ENCODE measurements around the gene DNAH5. TPM values are rescaled to one million over a fixed set of nuclear protein-coding genes. Genes with fewer than 3 reads are reported as not detected.

The DNAH5 gene
- total RNA-seq, result not detected in 2 replicates

- intact Hi-C loops (cut with micrococcal nuclease), result no loop called here
These were observed at the start of gene DNAH5 for GRCh38 chr5:13944560-13945199. Gene DNAH5 (minus strand): TSS chr5:13944688. CDS start chr5:13944438, 250 bp downstream.

GRCh38 chr5:13993926-13994325, 49.4 kb upstream of the DNAH5 start:
- H3K36me3 Mint-ChIP-seq (ENCODE audit: low read depth), result no peaks in the 10 kb centered on the region
- H3K4me3 Mint-ChIP-seq, result no peak overlapping the region
- intact Hi-C loops (cut with micrococcal nuclease), result no loop called here
- H3K4me1 Mint-ChIP-seq, result no peaks in the 10 kb centered on the region
- no peak for DNase-seq
- ChIA-PET CTCF (interaction anchor here (0.9 kb wide), 1 partner anchor 655 kb away, joined by 3 read pairs; no protein-coding TSS in a partner anchor), POLR2A (no interaction called here)
- H3K27me3 Mint-ChIP-seq, result peaks cover 15% of the 10 kb centered on the region
- ATAC-seq (ENCODE audit: low read depth), result no peak
- H3K27ac Mint-ChIP-seq, result no peak overlapping the region
- no peak for TF ChIP-seq CTCF (IDR thresholded peaks at IDR 0.05)
- H3K9me3 Mint-ChIP-seq, result peaks cover 4% of the 10 kb centered on the region

More at GRCh38 chr5:13944560-13945199, at the start of gene DNAH5:
- H3K27ac Mint-ChIP-seq, result no peak within 1 kb of the TSS
- ChIA-PET CTCF (no interaction called here), POLR2A (no interaction called here)
- H3K9me3 Mint-ChIP-seq, result no peaks in the 10 kb centered on the region
- no peak for TF ChIP-seq CTCF (IDR thresholded peaks at IDR 0.05)
- H3K27me3 Mint-ChIP-seq, result peaks cover 3% of the 10 kb centered on the region
- DNase-seq (no peak), ATAC-seq (ENCODE audit: low read depth) (no peak)
- no peaks in the 10 kb centered on the region for H3K4me1 Mint-ChIP-seq
- H3K36me3 Mint-ChIP-seq (ENCODE audit: low read depth), result no peaks in the 10 kb centered on the region
- H3K4me3 Mint-ChIP-seq, result no peak within 1 kb of the TSS

- ChIA-PET POLR2A (no interaction called here), CTCF (interaction anchor here (0.9 kb wide), 1 partner anchor 656 kb away, joined by 3 read pairs; no protein-coding TSS in a partner anchor)
- no peaks in the 10 kb centered on the region for H3K36me3 Mint-ChIP-seq (ENCODE audit: low read depth)
- no peak for DNase-seq
- ATAC-seq (ENCODE audit: low read depth), result no peak
- peaks cover 15% of the 10 kb centered on the region for H3K27me3 Mint-ChIP-seq
- intact Hi-C loops (cut with micrococcal nuclease), result no loop called here
- peaks cover 4% of the 10 kb centered on the region for H3K9me3 Mint-ChIP-seq
- H3K4me3 Mint-ChIP-seq, result no peak overlapping the region
- peaks cover 2% of the 10 kb centered on the region for H3K4me1 Mint-ChIP-seq
- no peak for TF ChIP-seq CTCF (IDR thresholded peaks at IDR 0.05)
- no peak overlapping the region for H3K27ac Mint-ChIP-seq
These were observed 48.3 kb upstream of the DNAH5 start for GRCh38 chr5:13992795-13993194.

- Mint-ChIP-seq H3K4me1 (peaks cover 2% of the 10 kb centered on the region), H3K9me3 (no peaks in the 10 kb centered on the region), H3K36me3 (ENCODE audit: low read depth) (no peaks in the 10 kb centered on the region), H3K27me3 (peaks cover 18% of the 10 kb centered on the region), H3K4me3 (no peak overlapping the region), H3K27ac (no peak overlapping the region)
- ChIA-PET CTCF (no interaction called here), POLR2A (interaction anchor here (0.5 kb wide), 1 partner anchor 273 kb away, joined by 3 read pairs; no protein-coding TSS in a partner anchor)
- intact Hi-C loops (cut with micrococcal nuclease), result no loop called here
- ATAC-seq (ENCODE audit: low read depth) (no peak), DNase-seq (no peak)
- no peak for TF ChIP-seq CTCF (IDR thresholded peaks at IDR 0.05)
These were observed 46.9 kb upstream of the DNAH5 start for GRCh38 chr5:13991365-13991764.

- Mint-ChIP-seq H3K27me3 (peaks cover 18% of the 10 kb centered on the region), H3K4me1 (peaks cover 2% of the 10 kb centered on the region), H3K36me3 (ENCODE audit: low read depth) (no peaks in the 10 kb centered on the region), H3K27ac (no peak overlapping the region), H3K9me3 (no peaks in the 10 kb centered on the region), H3K4me3 (no peak overlapping the region)
- intact Hi-C loops (cut with micrococcal nuclease), result no loop called here
- ATAC-seq (ENCODE audit: low read depth), result no peak
- ChIA-PET POLR2A (no interaction called here), CTCF (interaction anchor here (1.1 kb wide), 1 partner anchor 658 kb away, joined by 3 read pairs; no protein-coding TSS in a partner anchor)
- no peak for DNase-seq
- no peak for TF ChIP-seq CTCF (IDR thresholded peaks at IDR 0.05)
These were observed 46.4 kb upstream of the DNAH5 start for GRCh38 chr5:13990896-13991295.

Data from activated B cell treated with CpG ODN at 0.5 μM for 24 hours (primary cell).